GM21526 (cell line): ENCODE data around the gene RASA3.

Experiments used
- ATAC-seq: cut with Tn5 transposase; IDR thresholded peaks from one replicate; pipeline ENCODE4 v1.9.1; 2021; ENCODE audit warnings: moderate library complexity; ENCODE audit not compliant: unreplicated experiment, low FRiP score

The RASA3 gene

DNA sequence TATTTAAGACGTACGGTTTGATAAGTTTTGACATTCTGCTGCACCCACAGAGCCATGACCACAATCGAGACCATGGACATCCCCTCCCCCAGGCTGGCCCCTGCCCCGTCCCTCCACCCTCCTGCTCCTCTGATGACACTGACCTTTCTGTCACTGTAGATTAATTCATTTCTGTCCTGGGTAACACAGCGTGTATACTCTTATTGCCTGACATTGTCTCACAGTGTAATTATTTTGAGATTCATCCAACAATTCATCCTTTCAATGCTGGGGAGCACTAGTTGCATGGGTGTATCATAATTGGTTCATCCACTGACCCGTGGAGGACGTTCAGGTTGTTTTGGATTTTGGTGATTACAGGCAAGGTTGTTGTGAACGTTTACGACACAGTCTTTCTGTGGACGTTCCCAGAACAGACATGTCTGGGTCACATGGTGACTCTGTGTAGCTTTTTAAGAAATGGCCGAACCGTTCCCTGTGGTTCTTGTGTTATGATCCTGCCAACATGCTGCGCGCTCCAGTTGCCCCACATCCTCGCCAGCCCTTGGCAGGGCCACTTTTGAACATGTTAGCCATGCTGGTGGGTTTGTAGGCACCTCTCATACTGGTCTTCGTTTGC lies 200.5 kb downstream of the RASA3 start:
- ATAC-seq = no peak

GRCh38 chr13:113930671-113931637 lies 201.5 kb downstream of the RASA3 start:
- peak; percentile 86 for ATAC-seq

DNA sequence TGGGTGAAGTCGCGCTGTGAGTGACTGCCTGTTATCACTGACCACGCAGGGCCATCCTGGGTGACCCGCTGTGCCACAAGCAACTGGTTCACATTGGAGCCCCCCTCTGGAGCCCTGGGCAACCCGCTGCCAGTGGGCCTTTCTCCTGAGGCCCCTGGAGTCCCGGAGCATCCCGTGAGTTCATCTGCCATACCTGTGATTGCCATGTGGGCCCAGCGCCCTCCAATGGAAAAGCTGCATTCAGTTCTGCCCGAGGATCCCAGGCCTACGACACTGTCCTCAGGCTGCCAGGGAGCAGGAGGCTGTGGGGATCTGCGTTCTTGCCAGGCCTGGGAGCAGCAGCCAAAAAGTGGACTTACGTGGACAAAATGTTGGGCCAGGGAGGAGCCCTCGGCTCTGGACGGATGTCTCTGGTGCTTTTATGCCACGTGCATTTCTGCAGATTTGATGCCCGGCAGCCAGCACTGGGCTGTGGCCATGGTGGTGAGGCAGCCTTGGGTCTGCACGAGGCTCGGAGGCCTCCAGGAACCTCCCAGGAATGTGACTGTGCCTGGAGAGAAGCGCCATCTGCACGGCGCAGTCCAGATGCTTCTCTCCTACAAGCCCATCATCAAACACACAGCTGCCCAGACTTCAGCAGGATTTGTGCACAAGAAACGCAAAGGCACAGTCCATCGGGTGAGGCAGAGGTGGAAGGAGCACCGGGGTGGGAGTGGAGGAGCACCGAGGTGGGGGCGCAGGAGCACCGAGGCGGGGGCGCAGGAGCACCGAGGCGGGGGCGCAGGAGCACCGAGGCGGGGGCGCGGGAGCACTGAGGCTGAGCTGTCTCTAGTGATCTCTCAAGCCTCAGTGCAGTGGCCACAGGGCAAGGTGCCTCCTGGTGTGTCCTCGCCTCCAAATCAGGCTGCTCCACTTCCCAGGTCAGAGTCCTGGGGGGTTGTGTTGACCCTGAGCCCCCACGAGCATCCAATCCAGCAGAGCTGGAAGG lies 202.5 kb downstream of the RASA3 start:
- no peak for ATAC-seq

DNA sequence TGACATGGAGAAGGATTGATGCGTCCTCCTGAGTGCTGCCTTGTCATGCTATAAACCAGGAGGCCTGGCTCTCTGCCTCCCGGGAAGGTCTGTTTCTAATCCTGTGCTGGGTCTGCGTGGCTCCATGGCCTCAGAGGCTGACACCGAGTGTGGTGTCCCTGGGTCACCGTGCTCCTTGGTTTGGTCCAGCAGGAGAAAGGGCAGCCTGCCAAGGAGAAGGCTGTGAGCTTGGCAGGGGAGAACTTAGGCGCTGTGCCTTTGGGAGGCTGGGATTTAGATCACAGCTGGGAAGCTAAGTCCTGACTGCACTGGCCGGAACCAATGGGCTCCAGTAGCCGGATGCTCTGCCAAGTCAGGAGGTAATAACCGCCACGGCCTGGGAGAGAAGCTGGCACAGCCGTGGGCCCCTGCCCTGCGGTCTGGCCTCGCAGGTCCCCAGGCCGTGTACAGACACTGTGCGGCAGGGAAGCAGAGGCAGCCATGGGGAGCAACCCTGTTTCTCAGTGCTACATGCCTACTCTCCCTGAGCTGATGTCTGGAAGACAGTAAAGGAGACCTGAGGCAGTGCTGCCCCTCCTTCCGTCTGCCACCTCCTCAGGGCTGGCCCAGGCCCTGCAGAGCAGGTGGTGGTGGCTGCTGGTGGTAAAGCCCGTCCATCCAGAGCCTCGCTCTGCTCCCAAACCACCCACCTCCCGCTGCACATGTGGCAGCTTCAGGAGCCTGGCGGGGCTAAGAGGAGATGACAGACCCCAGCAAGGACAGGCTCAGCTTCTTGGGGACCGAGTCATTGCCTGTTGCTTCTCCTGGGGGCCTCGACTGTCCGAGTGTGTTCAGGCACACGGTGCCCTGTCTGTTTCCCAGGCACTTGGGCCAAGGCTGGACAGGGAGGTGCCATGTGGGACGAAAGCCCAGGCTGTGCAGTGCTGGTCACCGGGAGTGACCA lies 203.5 kb downstream of the RASA3 start:
- ATAC-seq = no peak
